ENCODE measurements around the gene POLD2. TPM values are rescaled to one million over a fixed set of nuclear protein-coding genes. Genes with fewer than 3 reads are reported as not detected.

POLD2 gene
- total RNA-seq, 1 experiment from 2014 or later: 131 TPM

DNA sequence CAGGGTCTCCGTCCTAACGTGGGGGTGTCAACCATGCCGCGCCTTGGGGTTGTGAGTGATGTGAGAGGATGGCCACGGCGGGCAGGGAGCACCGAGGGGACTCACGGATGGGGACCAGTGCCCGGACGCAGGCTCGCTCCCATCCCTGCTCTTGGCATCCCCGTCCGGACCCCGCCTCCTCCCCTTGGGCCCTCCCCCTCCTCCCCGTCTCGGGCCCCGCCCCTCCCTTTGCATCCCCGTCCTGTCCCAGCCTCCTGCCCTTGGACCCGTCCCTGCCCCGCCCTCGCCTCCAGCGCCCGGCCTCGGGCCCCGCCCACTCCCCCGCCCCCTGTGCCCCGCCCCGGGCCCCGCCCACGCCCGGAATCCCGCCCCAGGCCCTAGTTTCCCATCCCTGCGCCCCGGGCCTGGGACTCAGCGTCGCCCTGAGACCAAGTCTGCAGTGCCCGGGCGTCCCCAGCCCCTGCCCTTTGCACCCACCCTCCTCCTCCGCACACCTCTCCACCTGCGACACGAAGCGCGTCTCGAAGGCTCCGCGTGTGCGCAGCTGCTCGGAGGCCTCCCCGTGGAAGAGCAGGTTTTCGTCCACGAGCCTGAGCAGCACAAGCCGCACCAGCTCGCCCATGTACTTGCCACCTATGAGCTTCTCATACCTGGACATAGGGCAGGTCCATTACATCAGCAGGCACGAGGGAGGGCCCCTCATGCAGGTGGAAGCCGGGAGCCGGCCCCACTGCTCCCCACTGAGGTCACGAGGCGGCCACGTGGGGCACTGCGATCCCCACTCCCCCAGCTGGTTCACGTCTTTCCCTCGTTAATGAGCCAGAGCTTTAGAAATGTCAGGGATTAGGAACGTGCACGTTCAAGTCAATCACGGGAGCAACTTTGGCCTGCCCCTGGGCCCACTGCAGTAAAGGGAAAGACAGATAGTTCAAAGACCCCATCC is 22.9 kb upstream of the POLD2 start:
- Histone ChIP-seq H3K27me3 (ENCODE audit: insufficient read depth, low read length) (peaks cover 8% of the 10 kb centered on the region; the same call in 1 of the 2 replicates), H4K5ac (ENCODE audit: insufficient read length, low read depth, low read length) (no peak overlapping the region), H3K79me1 (ENCODE audit: insufficient read depth, low read depth, low read length, poor library complexity, severe bottlenecking) (no peaks in the 10 kb centered on the region), H2BK20ac (ENCODE audit: low read depth, low read length, poor library complexity, severe bottlenecking) (no peak overlapping the region), H3K4me2 (ENCODE audit: insufficient read depth, insufficient read length, low read length) (peak overlapping the region; percentile 66), H2AFZ (ENCODE audit: low read length) (no peak overlapping the region), H3K23ac (ENCODE audit: insufficient read length, low read depth, low read length) (no peak overlapping the region), H2BK15ac (ENCODE audit: low read depth, low read length) (no peak overlapping the region), H3T11ph (ENCODE audit: low read length) (no peak overlapping the region), H2BK120ac (ENCODE audit: low read depth, low read length, poor library complexity, severe bottlenecking) (no peak overlapping the region), H2BK12ac (ENCODE audit: insufficient read length, low read depth, low read length) (no peak overlapping the region), H3K79me2 (ENCODE audit: insufficient read depth, low read length) (no peaks in the 10 kb centered on the region), H3K14ac (ENCODE audit: insufficient read depth, low read length) (peak overlapping the region; percentile 60; the same call in 1 of the 2 replicates), H4K91ac (ENCODE audit: insufficient read length, low read depth, low read length) (no peak overlapping the region), H3K56ac (ENCODE audit: insufficient read length, low read depth, low read length) (no peak overlapping the region), H3K27ac (ENCODE audit: insufficient read length, low read depth, low read length) (no peak overlapping the region), H4K20me1 (ENCODE audit: control insufficient read depth, insufficient read depth, insufficient read length) (no peaks in the 10 kb centered on the region), H3K23me2 (ENCODE audit: insufficient read length, low read depth, low read length, poor library complexity, severe bottlenecking) (peaks cover 9% of the 10 kb centered on the region), H2BK5ac (ENCODE audit: insufficient read length, low read length) (no peak overlapping the region), H3K4ac (ENCODE audit: low read depth, low read length) (no peak overlapping the region), H3K18ac (ENCODE audit: insufficient read length, low read depth, low read length) (peak overlapping the region; percentile 58), H4K8ac (replicated peaks; ENCODE audit: insufficient read length, low read depth, low read length) (no peak overlapping the region), H3K9ac (ENCODE audit: extremely low read depth, insufficient read length, low read length) (no peak overlapping the region), H3K4me1 (ENCODE audit: insufficient read depth, low read length) (no peaks in the 10 kb centered on the region), H2AK5ac (ENCODE audit: insufficient read length, low read length) (no peak overlapping the region), H3K9me3 (ENCODE audit: control insufficient read depth, low read depth, low read length) (no peaks in the 10 kb centered on the region)
- H3K36me3 Mint-ChIP-seq (ENCODE audit: insufficient read depth in 1 of 3, low read depth in 3 of 3): no peaks in the 10 kb centered on the region
- H3K4me1 Mint-ChIP-seq: peaks cover 14 to 27% of the 10 kb centered on the region in 2 experiments
- peak; percentile 96 for DNase-seq
- H3K27me3 Mint-ChIP-seq (ENCODE audit: low read depth): peaks cover 53% of the 10 kb centered on the region
- WGBS (ENCODE audit: extremely low coverage, insufficient read length, low lambda C conversion rate): no CpG with 5 or more reads among the region's 65 CpGs
- H3K9me3 Mint-ChIP-seq: no peaks in the 10 kb centered on the region
- H3K27ac Mint-ChIP-seq: no peak overlapping the region
- H3K4me3 Mint-ChIP-seq: peak overlapping the region; percentile 65 to 85
- TF ChIP-seq, protein P1, sequence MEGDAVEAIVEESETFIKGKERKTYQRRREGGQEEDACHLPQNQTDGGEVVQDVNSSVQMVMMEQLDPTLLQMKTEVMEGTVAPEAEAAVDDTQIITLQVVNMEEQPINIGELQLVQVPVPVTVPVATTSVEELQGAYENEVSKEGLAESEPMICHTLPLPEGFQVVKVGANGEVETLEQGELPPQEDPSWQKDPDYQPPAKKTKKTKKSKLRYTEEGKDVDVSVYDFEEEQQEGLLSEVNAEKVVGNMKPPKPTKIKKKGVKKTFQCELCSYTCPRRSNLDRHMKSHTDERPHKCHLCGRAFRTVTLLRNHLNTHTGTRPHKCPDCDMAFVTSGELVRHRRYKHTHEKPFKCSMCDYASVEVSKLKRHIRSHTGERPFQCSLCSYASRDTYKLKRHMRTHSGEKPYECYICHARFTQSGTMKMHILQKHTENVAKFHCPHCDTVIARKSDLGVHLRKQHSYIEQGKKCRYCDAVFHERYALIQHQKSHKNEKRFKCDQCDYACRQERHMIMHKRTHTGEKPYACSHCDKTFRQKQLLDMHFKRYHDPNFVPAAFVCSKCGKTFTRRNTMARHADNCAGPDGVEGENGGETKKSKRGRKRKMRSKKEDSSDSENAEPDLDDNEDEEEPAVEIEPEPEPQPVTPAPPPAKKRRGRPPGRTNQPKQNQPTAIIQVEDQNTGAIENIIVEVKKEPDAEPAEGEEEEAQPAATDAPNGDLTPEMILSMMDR (conservative IDR thresholded peaks at IDR 0.05): no peak
